Spleen (tissue), 11 donors: ENCODE measurements around the gene DAB2IP. TPM values are rescaled to one million over a fixed set of nuclear protein-coding genes. Genes with fewer than 3 reads are reported as not detected.

Experiments
- DNase-seq: peaks from one replicate; pipeline ENCODE4 v3.0.0-alpha.2; 2020
- H3K27ac ChIP-seq, 8 donors: fragments of 200-600 bp; sonication (generic) in 7 of 8; 1 replicate in 4 of 8; 2 replicates in 4 of 8; pipeline versions ENCODE4 v1.5.0 to v1.8.0; 2016 to 2021; ENCODE audit warnings: inconsistent platforms in 4 of 8, mild to moderate bottlenecking in 4 of 8, moderate library complexity in 1 of 8
- H3K27me3 ChIP-seq, 7 donors: fragments of 200-600 bp; sonication (generic) in 6 of 7; replicated peaks in 1 of 7; 1 replicate in 4 of 7; 2 replicates in 3 of 7; pipeline versions ENCODE4 v1.5.0 to v1.8.0; 2016 to 2021; ENCODE audit warnings: inconsistent platforms in 3 of 7, mild to moderate bottlenecking in 1 of 7
- H3K36me3 ChIP-seq, 6 donors: fragments of 200-600 bp; sonication (generic) in 5 of 6; 1 replicate in 4 of 6; 2 replicates in 2 of 6; pipeline versions ENCODE4 v1.5.0 to v1.8.0; 2016 to 2021; ENCODE audit warnings: inconsistent platforms in 2 of 6
- H3K4me1 ChIP-seq, 6 donors: fragments of 200-600 bp; sonication (generic) in 5 of 6; 1 replicate in 3 of 6; 2 replicates in 3 of 6; pipeline versions ENCODE4 v1.5.0 to v1.8.0; 2016 to 2021; ENCODE audit warnings: inconsistent platforms in 3 of 6
- H3K4me3 ChIP-seq, 8 donors: fragments of 200-600 bp; sonication (generic) in 7 of 8; 1 replicate in 4 of 8; 2 replicates in 4 of 8; pipeline versions ENCODE4 v1.5.0 to v1.8.0; 2016 to 2021; ENCODE audit warnings: inconsistent platforms in 4 of 8, mild to moderate bottlenecking in 4 of 8, moderate library complexity in 2 of 8
- H3K9me3 ChIP-seq, 8 donors: fragments of 200-600 bp; sonication (generic) in 7 of 8; 1 replicate in 4 of 8; 2 replicates in 4 of 8; pipeline versions ENCODE4 v1.5.0 to v1.8.0; 2016 to 2021; ENCODE audit warnings: inconsistent platforms in 4 of 8
- CTCF ChIP-seq, 11 experiments: fragments of 200-600 bp in 7 of 11; fragments of 450-650 bp in 4 of 11; sonication (generic) in 4 of 11; IDR thresholded peaks in 8 of 11; conservative IDR thresholded peaks in 3 of 11; 1 replicate in 7 of 11; 2 replicates in 4 of 11; pipeline versions ENCODE4 v1.4.0 to v1.8.0; 2016 to 2021; ENCODE audit warnings: antibody characterized with exemption in 11 of 11, inconsistent platforms in 4 of 11, mild to moderate bottlenecking in 1 of 11
- POLR2A ChIP-seq, 3 donors: fragments of 450-650 bp; IDR thresholded peaks; one replicate each; pipeline ENCODE4 v1.5.1; 2017; ENCODE audit warnings: antibody characterized with exemption in 3 of 3, mild to moderate bottlenecking in 1 of 3
- POLR2AphosphoS5 ChIP-seq, 3 donors: sonication (generic); formaldehyde crosslinking; IDR thresholded peaks; one replicate each; pipeline ENCODE4 v1.5.1; 2017; ENCODE audit warnings: antibody characterized with exemption in 3 of 3
- WGBS, 5 donors: extraction: QIAGEN DNeasy Blood & Tissue Kit in 3 of 5; methylation state at CpG; one replicate each; pipeline versions ENCODE4 v1.1.5 to v1.1.7; 2013 to 2018; 5-methylcytosine and 5-hydroxymethylcytosine counted together
- intact Hi-C: fragments of 100-400 bp; cut with DNase I; formaldehyde crosslinking; loops from one replicate; pipeline ENCODE4 v1.15.0; 2023; ENCODE audit warnings: low total_unique reads
- polyA plus RNA-seq, 3 donors: library from polyadenylated mRNA; stranded (reverse); fragments of 200-250 nt; gene quantifications; one replicate each; pipeline ENCODE4 v1.2.1, GENCODE V29; 2013
- total RNA-seq, 7 donors: library from RNA; depleted of rRNA in 3 of 7; stranded (reverse); fragments of >200 nt in 3 of 7; fragmentation: NEBNext Ultra II Directional in 4 of 7; extraction: Animal tissue kit (Norgen Biotek cat#: 25700) in 4 of 7; gene quantifications; one replicate each; pipeline versions ENCODE4 v1.1.0 to v1.2.1, GENCODE V29; 2016 to 2021
- donor health status: healthy with polysubstance abuse.
- donor health status: DM: no; HTN: no; CAD: no; lungs with moderate emphysema.
- donor health status: DM: no; HTN: no; CAD: no.
- donor health status: Bipolar disorder and iron deficiency.
- donor health status: healthy.
- donor health status: DM: no; HTN: no; CAD: no.
- donor health status: DM: yes; HTN: yes; CAD: no.

DAB2IP gene
- total and polyA plus RNA-seq, 10 donors = 5.0 to 83.0 (median 38.1) TPM

- H3K9me3 ChIP-seq = no peaks in the 10 kb centered on the region
- H3K4me1 ChIP-seq = peaks cover 0 to 20% (median 4%) of the 10 kb centered on the region in 6 donors
- H3K27me3 ChIP-seq = no peaks in the 10 kb centered on the region
- no peaks in the 10 kb centered on the region for H3K36me3 ChIP-seq
- WGBS, 5 donors = 88 to 92% (median 90%) methylated on average over 6 of the region's 6 CpGs
- TF ChIP-seq POLR2A (IDR thresholded peaks at IDR 0.05) (no peak), POLR2AphosphoS5 (IDR thresholded peaks at IDR 0.05) (no peak), CTCF (IDR thresholded peaks at IDR 0.05 in 8 of 11, conservative IDR thresholded peaks at IDR 0.05 in 3 of 11) (no peak)
- intact Hi-C loops = no loop called here
- no peak overlapping the region for H3K4me3 ChIP-seq
- no peak overlapping the region for H3K27ac ChIP-seq
- no peak for DNase-seq
Observed at GRCh38 chr9:121713400-121714070, 62.1 kb downstream of the DAB2IP start.

DNA sequence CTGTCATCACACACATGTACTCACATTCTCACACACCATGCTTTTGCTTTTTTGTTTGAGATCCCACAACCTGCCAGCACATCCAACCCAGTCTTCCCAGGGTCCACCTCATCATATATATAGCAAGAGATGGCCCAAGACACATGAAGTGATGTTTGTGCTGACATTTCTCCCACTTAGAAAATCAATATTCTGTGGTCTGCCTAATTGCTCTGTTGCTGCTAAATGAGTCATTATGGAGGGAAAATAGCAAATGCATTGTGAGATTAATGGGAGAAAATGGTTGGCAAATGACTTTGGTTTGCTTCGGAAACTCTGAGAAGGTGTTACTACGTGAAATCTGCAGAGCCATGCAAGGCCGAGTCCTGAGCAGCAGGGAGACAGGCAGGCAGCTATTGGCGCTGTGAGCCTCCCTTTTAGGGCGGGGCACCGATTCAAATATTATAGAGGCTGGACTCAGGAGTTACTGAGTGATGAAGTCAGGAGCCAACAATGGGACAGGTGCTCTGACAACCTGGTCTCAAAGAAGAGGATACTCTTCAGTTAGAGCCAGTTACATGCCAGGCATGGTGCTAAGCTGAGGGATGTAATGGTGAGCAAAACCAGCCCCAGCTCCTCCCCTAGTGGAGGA lies 62.8 kb downstream of the DAB2IP start:
- Histone ChIP-seq H3K36me3 (no peaks in the 10 kb centered on the region), H3K9me3 (no peaks in the 10 kb centered on the region), H3K4me3 (no peak overlapping the region), H3K4me1 (peaks cover 0 to 14% (median 1%) of the 10 kb centered on the region in 6 donors), H3K27ac (no peak overlapping the region), H3K27me3 (no peaks in the 10 kb centered on the region)
- DNase-seq = no peak
- intact Hi-C loops = no loop called here
- WGBS, 5 donors = 93 to 96% (median 96%) methylated on average over 6 of the region's 6 CpGs
- no peak for TF ChIP-seq POLR2A (IDR thresholded peaks at IDR 0.05)
- TF ChIP-seq POLR2AphosphoS5 (IDR thresholded peaks at IDR 0.05) = no peak
- TF ChIP-seq CTCF (IDR thresholded peaks at IDR 0.05 in 8 of 11, conservative IDR thresholded peaks at IDR 0.05 in 3 of 11) = no peak

- Histone ChIP-seq H3K4me1 (peaks cover 0 to 7% (median under 1%) of the 10 kb centered on the region in 6 donors), H3K27ac (no peak overlapping the region), H3K4me3 (no peak overlapping the region), H3K9me3 (no peaks in the 10 kb centered on the region), H3K36me3 (no peaks in the 10 kb centered on the region), H3K27me3 (no peaks in the 10 kb centered on the region)
- 72 to 83% (median 80%) methylated on average over 5 of the region's 5 CpGs for WGBS, 5 donors
- intact Hi-C loops = no loop called here
- DNase-seq = no peak
- no peak for TF ChIP-seq POLR2A (IDR thresholded peaks at IDR 0.05)
- no peak for TF ChIP-seq POLR2AphosphoS5 (IDR thresholded peaks at IDR 0.05)
- no peak for TF ChIP-seq CTCF (IDR thresholded peaks at IDR 0.05 in 8 of 11, conservative IDR thresholded peaks at IDR 0.05 in 3 of 11)
Observed at GRCh38 chr9:121714873-121715272, 63.4 kb downstream of the DAB2IP start.
